ENCODE data around the gene ROPN1L.

Gene ROPN1L

DNA sequence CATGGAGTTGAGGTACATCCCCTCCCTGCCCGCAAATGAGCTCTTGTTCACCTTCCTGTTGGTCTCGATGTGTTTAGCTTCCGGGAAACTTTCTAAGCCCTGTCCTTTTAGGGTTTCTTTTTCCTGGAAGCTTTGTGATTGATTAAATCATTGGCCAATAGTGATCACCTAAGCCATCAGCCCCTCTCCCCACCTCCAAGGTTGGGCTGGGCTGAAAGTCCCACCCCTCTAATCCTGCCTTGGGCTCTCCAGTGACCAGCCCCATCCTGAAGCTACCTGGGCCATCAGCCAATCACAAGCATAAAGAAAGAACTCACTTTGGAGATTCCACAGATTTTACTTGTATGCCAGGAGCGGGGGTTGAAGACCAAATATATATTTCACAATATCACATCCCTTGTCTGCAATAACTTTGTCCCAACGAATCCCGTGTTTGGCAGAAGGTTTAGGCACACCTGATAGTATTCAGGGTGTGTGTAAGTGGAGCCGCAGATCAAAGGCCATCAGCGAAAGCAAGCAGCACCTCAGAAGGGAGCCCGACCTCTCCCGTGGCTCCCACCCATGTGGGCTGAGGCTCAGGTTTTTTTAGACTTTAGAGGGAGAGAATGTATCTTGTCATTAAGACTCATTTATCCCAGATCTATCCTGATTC lies 20.4 kb downstream of the ROPN1L start:
- no peak overlapping the region for H3K27ac ChIP-seq (ENCODE audit: low read length)

DNA sequence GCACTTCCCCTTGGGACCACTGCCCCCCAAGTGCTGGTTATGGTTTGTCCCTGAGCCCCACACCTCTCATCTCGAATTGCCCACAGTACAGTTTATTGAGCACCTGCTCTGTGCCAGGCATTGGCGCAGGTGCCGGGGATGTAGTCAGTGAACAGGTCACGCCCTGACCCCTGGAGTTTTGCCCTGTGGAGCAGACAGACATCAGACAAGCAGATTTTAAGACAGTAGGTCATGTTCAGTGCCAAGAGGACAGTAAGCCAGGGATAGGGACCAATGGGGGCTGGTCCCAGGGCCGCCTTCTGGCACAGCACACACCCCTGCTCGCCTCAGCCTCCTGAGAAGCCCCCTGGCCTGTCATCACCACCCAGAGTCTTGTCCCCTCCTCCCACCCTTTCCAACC lies 21.9 kb downstream of the ROPN1L start:
- Histone ChIP-seq H3K27me3 (ENCODE audit: insufficient read depth, low read length, poor library complexity) (no peaks in the 10 kb centered on the region), H3K9me3 (ENCODE audit: insufficient read depth, low read length, severe bottlenecking) (no peaks in the 10 kb centered on the region), H3K79me2 (ENCODE audit: insufficient read depth, low read length) (no peaks in the 10 kb centered on the region), H2AFZ (ENCODE audit: low read depth, low read length) (no peak overlapping the region), H3K9ac (ENCODE audit: low read depth, low read length) (no peak overlapping the region), H3K27ac (ENCODE audit: low read length) (no peak overlapping the region), H3K4me3 (ENCODE audit: low read depth in 1 of 2, low read length in 2 of 2) (no peak overlapping the region), H4K20me1 (ENCODE audit: insufficient read depth, low read length) (no peaks in the 10 kb centered on the region), H3K4me1 (ENCODE audit: insufficient read depth, low read length) (peaks cover 8% of the 10 kb centered on the region), H3K4me2 (ENCODE audit: insufficient read depth, low read length) (no peak overlapping the region), H3K36me3 (ENCODE audit: insufficient read depth, low read length) (no peaks in the 10 kb centered on the region)
- no peak for ATAC-seq (ENCODE audit: insufficient read depth, low read depth)
- no peak for DNase-seq
- TF ChIP-seq, protein P1, sequence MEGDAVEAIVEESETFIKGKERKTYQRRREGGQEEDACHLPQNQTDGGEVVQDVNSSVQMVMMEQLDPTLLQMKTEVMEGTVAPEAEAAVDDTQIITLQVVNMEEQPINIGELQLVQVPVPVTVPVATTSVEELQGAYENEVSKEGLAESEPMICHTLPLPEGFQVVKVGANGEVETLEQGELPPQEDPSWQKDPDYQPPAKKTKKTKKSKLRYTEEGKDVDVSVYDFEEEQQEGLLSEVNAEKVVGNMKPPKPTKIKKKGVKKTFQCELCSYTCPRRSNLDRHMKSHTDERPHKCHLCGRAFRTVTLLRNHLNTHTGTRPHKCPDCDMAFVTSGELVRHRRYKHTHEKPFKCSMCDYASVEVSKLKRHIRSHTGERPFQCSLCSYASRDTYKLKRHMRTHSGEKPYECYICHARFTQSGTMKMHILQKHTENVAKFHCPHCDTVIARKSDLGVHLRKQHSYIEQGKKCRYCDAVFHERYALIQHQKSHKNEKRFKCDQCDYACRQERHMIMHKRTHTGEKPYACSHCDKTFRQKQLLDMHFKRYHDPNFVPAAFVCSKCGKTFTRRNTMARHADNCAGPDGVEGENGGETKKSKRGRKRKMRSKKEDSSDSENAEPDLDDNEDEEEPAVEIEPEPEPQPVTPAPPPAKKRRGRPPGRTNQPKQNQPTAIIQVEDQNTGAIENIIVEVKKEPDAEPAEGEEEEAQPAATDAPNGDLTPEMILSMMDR (IDR thresholded peaks at IDR 0.05; ENCODE audit: borderline replicate concordance, extremely low read depth, low read length, poor library complexity, severe bottlenecking) = no peak
- no peak for TF ChIP-seq EZH2 (IDR thresholded peaks at IDR 0.05; ENCODE audit: borderline replicate concordance, low read depth, low read length, severe bottlenecking)

More for the DNA sequence above, 20.4 kb downstream of the ROPN1L start:
- H3K4me2 ChIP-seq (ENCODE audit: insufficient read depth, low read length) = no peak overlapping the region
- no peak for ATAC-seq (ENCODE audit: insufficient read depth, low read depth)
- no peaks in the 10 kb centered on the region for H3K36me3 ChIP-seq (ENCODE audit: insufficient read depth, low read length)
- H3K9me3 ChIP-seq (ENCODE audit: insufficient read depth, low read length, severe bottlenecking) = no peaks in the 10 kb centered on the region
- no peak for TF ChIP-seq EZH2 (IDR thresholded peaks at IDR 0.05; ENCODE audit: borderline replicate concordance, low read depth, low read length, severe bottlenecking)
- TF ChIP-seq, protein P1 (IDR thresholded peaks at IDR 0.05; ENCODE audit: borderline replicate concordance, extremely low read depth, low read length, poor library complexity, severe bottlenecking) = no peak
- no peak overlapping the region for H2AFZ ChIP-seq (ENCODE audit: low read depth, low read length)
- H3K79me2 ChIP-seq (ENCODE audit: insufficient read depth, low read length) = no peaks in the 10 kb centered on the region
- no peak overlapping the region for H3K4me3 ChIP-seq (ENCODE audit: low read depth in 1 of 2, low read length in 2 of 2)
- no peak overlapping the region for H3K9ac ChIP-seq (ENCODE audit: low read depth, low read length)
- no peaks in the 10 kb centered on the region for H3K27me3 ChIP-seq (ENCODE audit: insufficient read depth, low read length, poor library complexity)
- H4K20me1 ChIP-seq (ENCODE audit: insufficient read depth, low read length) = no peaks in the 10 kb centered on the region
- no peak for DNase-seq
- H3K4me1 ChIP-seq (ENCODE audit: insufficient read depth, low read length) = peaks cover under 1% of the 10 kb centered on the region; the same call in 1 of the 2 replicates

DNA sequence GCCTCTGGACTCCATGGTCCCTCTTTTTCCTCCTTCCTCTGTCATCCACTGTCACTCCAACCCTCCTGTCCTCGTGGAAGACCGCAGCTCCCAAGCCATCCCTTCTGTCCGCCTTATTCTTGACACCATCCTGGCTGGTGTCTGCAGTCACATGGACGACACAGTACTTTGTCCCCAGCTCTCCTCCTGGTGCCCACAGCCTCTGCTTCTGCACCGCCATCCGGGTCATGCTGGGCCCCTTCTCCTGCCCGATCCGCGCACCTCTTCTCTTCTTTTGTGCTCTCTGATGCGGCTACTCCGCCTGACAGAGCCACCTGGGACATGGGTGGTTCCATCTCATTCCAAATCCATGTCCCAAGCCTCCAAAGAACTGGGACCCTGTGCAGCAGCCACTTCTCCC lies 22.5 kb downstream of the ROPN1L start:
- no peaks in the 10 kb centered on the region for H4K20me1 ChIP-seq (ENCODE audit: insufficient read depth, low read length)
- no peak for DNase-seq
- H3K4me3 ChIP-seq (ENCODE audit: low read depth in 1 of 2, low read length in 2 of 2) = no peak overlapping the region
- no peak overlapping the region for H2AFZ ChIP-seq (ENCODE audit: low read depth, low read length)
- ATAC-seq (ENCODE audit: insufficient read depth, low read depth) = no peak
- no peaks in the 10 kb centered on the region for H3K27me3 ChIP-seq (ENCODE audit: insufficient read depth, low read length, poor library complexity)
- H3K9me3 ChIP-seq (ENCODE audit: insufficient read depth, low read length, severe bottlenecking) = no peaks in the 10 kb centered on the region
- no peaks in the 10 kb centered on the region for H3K79me2 ChIP-seq (ENCODE audit: insufficient read depth, low read length)
- H3K4me2 ChIP-seq (ENCODE audit: insufficient read depth, low read length) = no peak overlapping the region
- no peak overlapping the region for H3K9ac ChIP-seq (ENCODE audit: low read depth, low read length)
- peaks cover 8% of the 10 kb centered on the region for H3K4me1 ChIP-seq (ENCODE audit: insufficient read depth, low read length)
- TF ChIP-seq EZH2 (IDR thresholded peaks at IDR 0.05; ENCODE audit: borderline replicate concordance, low read depth, low read length, severe bottlenecking) = no peak
- TF ChIP-seq, protein P1 (IDR thresholded peaks at IDR 0.05; ENCODE audit: borderline replicate concordance, extremely low read depth, low read length, poor library complexity, severe bottlenecking) = no peak
- no peak overlapping the region for H3K27ac ChIP-seq (ENCODE audit: low read length)
- H3K36me3 ChIP-seq (ENCODE audit: insufficient read depth, low read length) = no peaks in the 10 kb centered on the region

Measured in DND-41 (cell line).